ENCODE results near the gene RAC2.

RAC2 gene

GRCh38 chr22:37244114-37244921 is at the start of gene RAC2:
RAC2 (minus strand) TSS chr22:37244269; CDS start chr22:37244148, 121 bp downstream.
- intact Hi-C loops (cut with DNase I; ENCODE audit: low total_unique reads), result no loop called here
- DNase-seq, result peak; percentile 56 to 79
- no peak within 1 kb of the TSS for H3K27ac ChIP-seq
- no peaks in the 10 kb centered on the region for H3K4me1 ChIP-seq
- TF ChIP-seq CTCF (IDR thresholded peaks at IDR 0.05), result no peak
- no peaks in the 10 kb centered on the region for H3K36me3 ChIP-seq
- peaks cover 0 to 70% of the 10 kb centered on the region in 2 donors for H3K27me3 ChIP-seq
- peak within 1 kb of the TSS; percentile 27 to 31 for H3K4me3 ChIP-seq
- no peaks in the 10 kb centered on the region for H3K9me3 ChIP-seq

- Histone ChIP-seq H3K27me3 (peaks cover 0 to 40% of the 10 kb centered on the region in 2 donors), H3K4me3 (no peak overlapping the region), H3K27ac (no peak overlapping the region), H3K9me3 (no peaks in the 10 kb centered on the region), H3K36me3 (no peaks in the 10 kb centered on the region), H3K4me1 (no peaks in the 10 kb centered on the region)
- TF ChIP-seq CTCF (IDR thresholded peaks at IDR 0.05), result no peak
- DNase-seq, result no peak
- intact Hi-C loops (cut with DNase I; ENCODE audit: low total_unique reads), result no loop called here
These were observed 49.1 kb upstream of the RAC2 start for GRCh38 chr22:37293172-37293571.

GRCh38 chr22:37292641-37293040 is 48.6 kb upstream of the RAC2 start:
- intact Hi-C loops (cut with DNase I; ENCODE audit: low total_unique reads), result no loop called here

GRCh38 chr22:37291559-37292298 is 47.7 kb upstream of the RAC2 start:
- no peak for TF ChIP-seq CTCF (IDR thresholded peaks at IDR 0.05)
- DNase-seq, result no peak
- H3K9me3 ChIP-seq, result no peaks in the 10 kb centered on the region
- no peak overlapping the region for H3K4me3 ChIP-seq
- no peaks in the 10 kb centered on the region for H3K4me1 ChIP-seq
- intact Hi-C loops (cut with DNase I; ENCODE audit: low total_unique reads), result no loop called here
- peaks cover 0 to 49% of the 10 kb centered on the region in 2 donors for H3K27me3 ChIP-seq
- no peaks in the 10 kb centered on the region for H3K36me3 ChIP-seq
- H3K27ac ChIP-seq, result no peak overlapping the region

More at GRCh38 chr22:37292641-37293040, 48.6 kb upstream of the RAC2 start:
- peaks cover 0 to 42% of the 10 kb centered on the region in 2 donors for H3K27me3 ChIP-seq
- no peaks in the 10 kb centered on the region for H3K4me1 ChIP-seq
- H3K27ac ChIP-seq, result no peak overlapping the region
- no peaks in the 10 kb centered on the region for H3K9me3 ChIP-seq
- no peak for DNase-seq
- no peak overlapping the region for H3K4me3 ChIP-seq
- no peaks in the 10 kb centered on the region for H3K36me3 ChIP-seq
- no peak for TF ChIP-seq CTCF (IDR thresholded peaks at IDR 0.05)

GRCh38 chr22:37290737-37291136 is 46.7 kb upstream of the RAC2 start:
- Histone ChIP-seq H3K27ac (no peak overlapping the region), H3K9me3 (no peaks in the 10 kb centered on the region), H3K36me3 (no peaks in the 10 kb centered on the region), H3K4me3 (no peak overlapping the region), H3K27me3 (peaks cover 0 to 54% of the 10 kb centered on the region in 2 donors), H3K4me1 (no peaks in the 10 kb centered on the region)
- intact Hi-C loops (cut with DNase I; ENCODE audit: low total_unique reads), result no loop called here
- TF ChIP-seq CTCF (IDR thresholded peaks at IDR 0.05), result no peak
- no peak for DNase-seq

Data from tibial artery (tissue), 4 donors.